Left ventricle myocardium inferior (tissue), 1 donor: ENCODE data around the gene HDGFL2. TPM values are rescaled to one million over a fixed set of nuclear protein-coding genes. Genes with fewer than 3 reads are reported as not detected.

Experiments
- DNase-seq: peaks from one replicate; pipeline ENCODE4 v3.0.0-alpha.2; 2020
- H3K27ac ChIP-seq: fragments of 200-600 bp; replicated peaks from 2 replicates; pipeline ENCODE4 v1.8.0; 2021
- H3K27me3 ChIP-seq: fragments of 200-600 bp; 2 replicates; pipeline ENCODE4 v1.8.0; 2021; ENCODE audit warnings: low read depth
- H3K36me3 ChIP-seq: fragments of 200-600 bp; 2 replicates; pipeline ENCODE4 v1.8.0; 2021
- H3K4me1 ChIP-seq: fragments of 200-600 bp; 2 replicates; pipeline ENCODE4 v1.8.0; 2021
- H3K4me3 ChIP-seq: fragments of 200-600 bp; 2 replicates; pipeline ENCODE4 v1.8.0; 2021; ENCODE audit warnings: mild to moderate bottlenecking, moderate library complexity
- H3K9me3 ChIP-seq: fragments of 200-600 bp; replicated peaks from 2 replicates; pipeline ENCODE4 v1.8.0; 2021
- CTCF ChIP-seq: fragments of 200-600 bp; IDR thresholded peaks from 2 replicates; pipeline ENCODE4 v1.8.0; 2021; ENCODE audit warnings: antibody characterized with exemption, mild to moderate bottlenecking, borderline replicate concordance
- intact Hi-C: fragments of 100-400 bp; cut with micrococcal nuclease; formaldehyde crosslinking; loops from one replicate; pipeline ENCODE4 v1.11.0; 2022
- total RNA-seq: library from RNA; stranded (reverse); fragmentation: NEBNext Ultra II Directional; extraction: Animal tissue kit (Norgen Biotek cat#: 25700); gene quantifications from one replicate; pipeline ENCODE4 v1.2.1, GENCODE V29; 2021
- donor health status: DM: no; HTN: yes; CAD: no; lungs with severe emphysema.

HDGFL2 gene
- total RNA-seq, 1 donor from 2014 or later, result 22.8 TPM

GRCh38 chr19:4442819-4443146 lies 29.3 kb upstream of the HDGFL2 start:
- H3K9me3 ChIP-seq, result no peaks in the 10 kb centered on the region
- no peak for DNase-seq
- H3K27me3 ChIP-seq, result no peaks in the 10 kb centered on the region
- H3K4me3 ChIP-seq, result no peak overlapping the region
- no peak for TF ChIP-seq CTCF
- no peaks in the 10 kb centered on the region for H3K4me1 ChIP-seq
- H3K36me3 ChIP-seq, result peaks cover 39% of the 10 kb centered on the region
- H3K27ac ChIP-seq, result no peak overlapping the region
- intact Hi-C loops, result no loop called here

- no peak for DNase-seq
- H3K4me1 ChIP-seq, result peaks cover under 1% of the 10 kb centered on the region
- intact Hi-C loops, result no loop called here
These were observed 28.9 kb upstream of the HDGFL2 start for GRCh38 chr19:4443188-4443587.

GRCh38 chr19:4443966-4444764 lies 27.9 kb upstream of the HDGFL2 start:
- no peak overlapping the region for H3K27ac ChIP-seq
- intact Hi-C loops, result no loop called here
- peaks cover 53% of the 10 kb centered on the region for H3K36me3 ChIP-seq
- no peak overlapping the region for H3K4me3 ChIP-seq
- no peak for TF ChIP-seq CTCF
- DNase-seq, result no peak
- H3K4me1 ChIP-seq, result peaks cover 9% of the 10 kb centered on the region
- H3K27me3 ChIP-seq, result no peaks in the 10 kb centered on the region
- no peaks in the 10 kb centered on the region for H3K9me3 ChIP-seq

More at GRCh38 chr19:4443188-4443587, 28.9 kb upstream of the HDGFL2 start:
- H3K9me3 ChIP-seq, result no peaks in the 10 kb centered on the region
- no peak overlapping the region for H3K27ac ChIP-seq
- peaks cover 43% of the 10 kb centered on the region for H3K36me3 ChIP-seq
- no peak for TF ChIP-seq CTCF
- H3K27me3 ChIP-seq, result no peaks in the 10 kb centered on the region
- no peak overlapping the region for H3K4me3 ChIP-seq

- Histone ChIP-seq H3K36me3 (peaks cover 62% of the 10 kb centered on the region), H3K27ac (no peak overlapping the region), H3K4me1 (peaks cover 13% of the 10 kb centered on the region), H3K4me3 (no peak overlapping the region), H3K9me3 (no peaks in the 10 kb centered on the region), H3K27me3 (no peaks in the 10 kb centered on the region)
- intact Hi-C loops, result no loop called here
- no peak for DNase-seq
- no peak for TF ChIP-seq CTCF
These were observed 27.0 kb upstream of the HDGFL2 start for GRCh38 chr19:4444765-4445741.

GRCh38 chr19:4445963-4446703 lies 26.0 kb upstream of the HDGFL2 start:
- intact Hi-C loops, result no loop called here
- peaks cover 73% of the 10 kb centered on the region for H3K36me3 ChIP-seq

More at GRCh38 chr19:4445963-4446703, 26.0 kb upstream of the HDGFL2 start:
- H3K4me1 ChIP-seq, result peaks cover 13% of the 10 kb centered on the region
- no peak for DNase-seq
- no peak overlapping the region for H3K4me3 ChIP-seq
- H3K27ac ChIP-seq, result no peak overlapping the region
- TF ChIP-seq CTCF, result no peak
- H3K9me3 ChIP-seq, result no peaks in the 10 kb centered on the region
- no peaks in the 10 kb centered on the region for H3K27me3 ChIP-seq
